Neural cell (in vitro differentiated cells): ENCODE data around the gene DYNLL1. TPM values are rescaled to one million over a fixed set of nuclear protein-coding genes. Genes with fewer than 3 reads are reported as not detected.

Source experiments
- H2AFZ ChIP-seq: fragments of 200-600, 300-800 bp; sonication (generic), shearing (Covaris generic); 2 replicates; pipeline ENCODE4 v1.6.0; 2014; ENCODE audit warnings: low read depth, mild to moderate bottlenecking, antibody characterized with exemption, low read length, moderate library complexity
- H3F3A ChIP-seq: fragments of 200-600 bp; shearing (Covaris generic); 2 replicates; pipeline ENCODE4 v1.6.1; 2016; ENCODE audit warnings: mild to moderate bottlenecking, moderate library complexity, mixed read lengths, antibody characterized with exemption, low read length; ENCODE audit not compliant: insufficient read depth, poor library complexity, severe bottlenecking
- H3K27ac ChIP-seq: fragments of 200-600, 300-800 bp; sonication (generic), shearing (Covaris generic); 2 replicates; pipeline ENCODE4 v1.5.1; 2014; ENCODE audit warnings: mild to moderate bottlenecking, low read length, moderate library complexity
- H3K27me3 ChIP-seq: fragments of 300-800, 200-600 bp; sonication (generic), shearing (Covaris generic); 2 replicates; pipeline ENCODE4 v1.6.0; 2014; ENCODE audit warnings: mild to moderate bottlenecking, low read depth, low read length, moderate library complexity; ENCODE audit not compliant: insufficient read depth
- H3K36me3 ChIP-seq: fragments of 300-800, 200-600 bp; sonication (generic), shearing (Covaris generic); 2 replicates; pipeline ENCODE4 v1.5.1; 2014; ENCODE audit warnings: mild to moderate bottlenecking, antibody characterized with exemption, low read length, moderate library complexity; ENCODE audit not compliant: insufficient read depth
- H3K4me2 ChIP-seq: fragments of 300-800, 200-600 bp; sonication (generic), shearing (Covaris generic); 2 replicates; pipeline ENCODE4 v1.6.0; 2014; ENCODE audit warnings: mild to moderate bottlenecking, low read length
- H3K4me3 ChIP-seq: fragments of 300-800, 200-600 bp; sonication (generic), shearing (Covaris generic); 2 replicates; pipeline ENCODE4 v1.5.1; 2014; ENCODE audit warnings: mild to moderate bottlenecking, low read length, moderate library complexity
- H3K79me2 ChIP-seq: fragments of 200-600 bp; shearing (Covaris generic); replicated peaks from 2 replicates; pipeline ENCODE4 v1.6.0; 2014; ENCODE audit warnings: mild to moderate bottlenecking, low read length, moderate library complexity; ENCODE audit not compliant: insufficient read depth
- H3K9ac ChIP-seq: fragments of 300-800, 200-600 bp; sonication (generic), shearing (Covaris generic); 2 replicates; pipeline ENCODE4 v1.6.1; 2016; ENCODE audit warnings: mild to moderate bottlenecking, low read length, mixed read lengths
- H3K9me2 ChIP-seq: fragments of 200-600 bp; shearing (Covaris generic); 2 replicates; pipeline ENCODE4 v1.6.1; 2016; ENCODE audit warnings: mild to moderate bottlenecking, low read length, mixed read lengths; ENCODE audit not compliant: insufficient read depth
- H3K9me3 ChIP-seq: fragments of 200-600, 300-800 bp; sonication (generic), shearing (Covaris generic); 2 replicates; pipeline ENCODE4 v1.6.1; 2016; ENCODE audit warnings: mild to moderate bottlenecking, mixed run types, low read length, moderate library complexity, mixed read lengths
- H4K20me1 ChIP-seq: fragments of 200-600 bp; shearing (Covaris generic); 2 replicates; pipeline ENCODE4 v1.6.1; 2016; ENCODE audit warnings: mild to moderate bottlenecking, mixed run types; ENCODE audit not compliant: insufficient read depth
- CTCF ChIP-seq: fragments of 450-650 bp; IDR thresholded peaks from 2 replicates; pipeline ENCODE4 v1.5.1; 2014; ENCODE audit warnings: antibody characterized with exemption, mild to moderate bottlenecking, moderate library complexity; ENCODE audit not compliant: poor library complexity, severe bottlenecking
- EP300 ChIP-seq: fragments of 450-650 bp; conservative IDR thresholded peaks from 2 replicates; pipeline ENCODE4 v1.6.1; 2014; ENCODE audit warnings: antibody characterized with exemption, mild to moderate bottlenecking, moderate library complexity; ENCODE audit not compliant: poor library complexity, severe bottlenecking
- EZH2 ChIP-seq: fragments of 200-600, 300-800 bp; shearing (Covaris generic), sonication (generic); IDR thresholded peaks from 2 replicates; pipeline ENCODE4 v1.6.1; 2014; ENCODE audit warnings: antibody characterized with exemption, low read length, borderline replicate concordance, mild to moderate bottlenecking; ENCODE audit not compliant: insufficient read depth, poor library complexity, severe bottlenecking
- MXI1 ChIP-seq: fragments of 450-650 bp; conservative IDR thresholded peaks from 2 replicates; pipeline ENCODE4 v1.6.1; 2014; ENCODE audit warnings: antibody characterized with exemption, mild to moderate bottlenecking; ENCODE audit not compliant: poor library complexity, severe bottlenecking
- POLR2AphosphoS5 ChIP-seq: IDR thresholded peaks from 2 replicates; pipeline ENCODE4 v1.6.1; 2012
- RAD21 ChIP-seq: fragments of 450-650 bp; conservative IDR thresholded peaks from 2 replicates; pipeline ENCODE4 v1.6.1; 2014; ENCODE audit warnings: antibody characterized with exemption, mild to moderate bottlenecking, moderate library complexity
- REST ChIP-seq: IDR thresholded peaks from 2 replicates; pipeline ENCODE4 v1.6.1; 2012; ENCODE audit warnings: borderline replicate concordance
- SMC3 ChIP-seq: fragments of 450-650 bp; conservative IDR thresholded peaks from 2 replicates; pipeline ENCODE4 v1.6.1; 2014; ENCODE audit warnings: antibody characterized with exemption, mild to moderate bottlenecking, moderate library complexity; ENCODE audit not compliant: poor library complexity
- TAF1 ChIP-seq: IDR thresholded peaks from 2 replicates; pipeline ENCODE4 v1.6.1; 2012; ENCODE audit warnings: low read depth
- polyA plus RNA-seq: library from polyadenylated mRNA; depleted of rRNA; stranded (reverse); fragments of >200 nt; gene quantifications from 2 replicates; pipeline ENCODE4 v1.2.3, GENCODE V29; 2014

The DYNLL1 gene
- polyA plus RNA-seq, 1 donor from 2014 or later = 466 TPM

- H2AFZ ChIP-seq = no peak overlapping the region
- H3K9me3 ChIP-seq = no peaks in the 10 kb centered on the region
- no peaks in the 10 kb centered on the region for H3K27me3 ChIP-seq
- TF ChIP-seq TAF1 (no peak), EZH2 (no peak), SMC3 (peak; percentile 50), MXI1 (no peak), POLR2AphosphoS5 (no peak), EP300 (no peak), REST (no peak), CTCF (peak; percentile 46), RAD21 (peak; percentile 39)
- H3K9me2 ChIP-seq = no peaks in the 10 kb centered on the region
- peaks cover 7% of the 10 kb centered on the region for H3F3A ChIP-seq
- no peak overlapping the region for H3K27ac ChIP-seq
- H4K20me1 ChIP-seq = peaks cover 8% of the 10 kb centered on the region
- no peak overlapping the region for H3K9ac ChIP-seq
- peaks cover 49% of the 10 kb centered on the region for H3K79me2 ChIP-seq
- no peak overlapping the region for H3K4me2 ChIP-seq
- H3K4me3 ChIP-seq = no peak overlapping the region
- peaks cover 25% of the 10 kb centered on the region for H3K36me3 ChIP-seq
Measured at GRCh38 chr12:120466560-120467315, 29.2 kb upstream of the DYNLL1 start.

- no peaks in the 10 kb centered on the region for H3K9me2 ChIP-seq
- peaks cover 56% of the 10 kb centered on the region for H3K79me2 ChIP-seq
- H3K27me3 ChIP-seq = no peaks in the 10 kb centered on the region
- no peak overlapping the region for H3K27ac ChIP-seq
- H2AFZ ChIP-seq = no peak overlapping the region
- no peak overlapping the region for H3K9ac ChIP-seq
- no peak overlapping the region for H3K4me2 ChIP-seq
- no peak for TF ChIP-seq RAD21
- TF ChIP-seq POLR2AphosphoS5 = no peak
- H3K4me3 ChIP-seq = peak overlapping the region; percentile 97
- H4K20me1 ChIP-seq = peaks cover 8% of the 10 kb centered on the region
- peaks cover 7% of the 10 kb centered on the region for H3F3A ChIP-seq
- peaks cover 25% of the 10 kb centered on the region for H3K36me3 ChIP-seq
- no peaks in the 10 kb centered on the region for H3K9me3 ChIP-seq
Measured at GRCh38 chr12:120467439-120467838, 28.5 kb upstream of the DYNLL1 start.
